Ascending aorta (tissue), 2 donors: ENCODE measurements around the gene MBD6. TPM values are rescaled to one million over a fixed set of nuclear protein-coding genes. Genes with fewer than 3 reads are reported as not detected.
"Not testable (repeated sequence)": the region's sequence is repeated elsewhere in the genome, so short reads cannot be mapped to it uniquely, and the experiment has no call there.

Experiments used
- DNase-seq, 2 donors: peaks; one replicate each; pipeline ENCODE4 v3.0.0-alpha.2; 2019; ENCODE audit warnings: low spot score in 2 of 2
- H3K27ac ChIP-seq, 2 donors: fragments of 200-600 bp; sonication (generic); one replicate each; pipeline ENCODE4 v1.5.1; 2016 to 2017; ENCODE audit warnings: mild to moderate bottlenecking in 1 of 2
- H3K27me3 ChIP-seq: fragments of 200-600 bp; sonication (generic); one replicate; pipeline ENCODE4 v1.5.1; 2017
- H3K36me3 ChIP-seq, 2 donors: fragments of 200-600 bp; sonication (generic); one replicate each; pipeline ENCODE4 v1.5.1; 2016
- H3K4me1 ChIP-seq, 2 donors: fragments of 200-600 bp; sonication (generic); one replicate each; pipeline ENCODE4 v1.5.1; 2016 to 2017; ENCODE audit warnings: mild to moderate bottlenecking in 1 of 2
- H3K4me3 ChIP-seq, 2 donors: fragments of 200-600 bp; sonication (generic); one replicate each; pipeline ENCODE4 v1.5.1; 2016 to 2017; ENCODE audit warnings: mild to moderate bottlenecking in 1 of 2
- H3K9me3 ChIP-seq, 2 donors: fragments of 200-600 bp; sonication (generic); one replicate each; pipeline ENCODE4 v1.5.1; 2016
- CTCF ChIP-seq, 3 experiments: fragments of 200-600 bp in 2 of 3; fragments of 450-650 bp in 1 of 3; sonication (generic) in 2 of 3; IDR thresholded peaks; one replicate each; pipeline ENCODE4 v1.5.1; 2016 to 2019; ENCODE audit warnings: antibody characterized with exemption in 3 of 3, mild to moderate bottlenecking in 1 of 3, moderate library complexity in 1 of 3
- intact Hi-C: fragments of 100-400 bp; cut with DNase I; formaldehyde crosslinking; loops from one replicate; pipeline ENCODE4 v1.15.1; 2023
- total RNA-seq: library from RNA; depleted of rRNA; stranded (reverse); fragments of >200 nt; gene quantifications from one replicate; pipeline ENCODE4 v1.1.0, GENCODE V29; 2016

The MBD6 gene
- total RNA-seq, 1 donor from 2014 or later, result 48.5 TPM

- intact Hi-C loops, result no loop called here
- H3K27ac ChIP-seq, result no peak overlapping the region
- TF ChIP-seq CTCF (IDR thresholded peaks at IDR 0.05), result no peak
Measured at GRCh38 chr12:57512665-57513064, 10.0 kb upstream of the MBD6 start.

GRCh38 chr12:57513266-57513665, 9.4 kb upstream of the MBD6 start:
- no peaks in the 10 kb centered on the region for H3K27me3 ChIP-seq
- DNase-seq, result no peak
- H3K9me3 ChIP-seq, result no peaks in the 10 kb centered on the region
- H3K4me1 ChIP-seq, result peaks cover 5 to 11% of the 10 kb centered on the region in 2 donors
- no peak overlapping the region for H3K27ac ChIP-seq
- H3K4me3 ChIP-seq, result no peak overlapping the region
- H3K36me3 ChIP-seq, result peaks cover 70 to 82% of the 10 kb centered on the region in 2 donors
- TF ChIP-seq CTCF (IDR thresholded peaks at IDR 0.05), result no peak
- intact Hi-C loops, result no loop called here

More at GRCh38 chr12:57512665-57513064, 10.0 kb upstream of the MBD6 start:
- peaks cover 1 to 5% of the 10 kb centered on the region in 2 donors for H3K4me1 ChIP-seq
- no peaks in the 10 kb centered on the region for H3K27me3 ChIP-seq
- no peak for DNase-seq
- H3K9me3 ChIP-seq, result no peaks in the 10 kb centered on the region
- no peak overlapping the region for H3K4me3 ChIP-seq
- H3K36me3 ChIP-seq, result peaks cover 72 to 82% of the 10 kb centered on the region in 2 donors

- intact Hi-C loops, DNase-seq, H3K27ac ChIP-seq, H3K9me3 ChIP-seq, H3K4me3 ChIP-seq, H3K27me3 ChIP-seq: not testable (repeated sequence)
- H3K4me1 ChIP-seq, result peaks cover 9 to 15% of the 10 kb centered on the region in 2 donors
- peaks cover 70 to 82% of the 10 kb centered on the region in 2 donors for H3K36me3 ChIP-seq
Measured at GRCh38 chr12:57513677-57514076, 8.9 kb upstream of the MBD6 start.

- DNase-seq, H3K4me3 ChIP-seq, intact Hi-C loops, H3K27ac ChIP-seq, H3K9me3 ChIP-seq, H3K27me3 ChIP-seq: not testable (repeated sequence)
- Histone ChIP-seq H3K4me1 (peaks cover 13 to 21% of the 10 kb centered on the region in 2 donors), H3K36me3 (peaks cover 70 to 76% of the 10 kb centered on the region in 2 donors)
Measured at GRCh38 chr12:57514246-57514645, 8.4 kb upstream of the MBD6 start.

- Histone ChIP-seq H3K4me1 (peaks cover 13 to 23% of the 10 kb centered on the region in 2 donors), H3K27ac (no peak overlapping the region), H3K4me3 (no peak overlapping the region), H3K36me3 (peaks cover 64 to 72% of the 10 kb centered on the region in 2 donors), H3K27me3 (no peaks in the 10 kb centered on the region), H3K9me3 (no peaks in the 10 kb centered on the region)
- no peak for TF ChIP-seq CTCF (IDR thresholded peaks at IDR 0.05)
- no peak for DNase-seq
- intact Hi-C loops, result no loop called here
Measured at GRCh38 chr12:57514720-57515407, 7.8 kb upstream of the MBD6 start.

- Histone ChIP-seq H3K27me3 (no peaks in the 10 kb centered on the region), H3K27ac (no peak overlapping the region), H3K36me3 (peaks cover 63 to 66% of the 10 kb centered on the region in 2 donors), H3K9me3 (no peaks in the 10 kb centered on the region), H3K4me1 (peaks cover 13 to 23% of the 10 kb centered on the region in 2 donors), H3K4me3 (no peak overlapping the region)
- no peak for DNase-seq
- intact Hi-C loops, result no loop called here
- no peak for TF ChIP-seq CTCF (IDR thresholded peaks at IDR 0.05)
Measured at GRCh38 chr12:57515408-57515933, 7.2 kb upstream of the MBD6 start.
